ENCODE data around the gene OR6Q1.

DNA sequence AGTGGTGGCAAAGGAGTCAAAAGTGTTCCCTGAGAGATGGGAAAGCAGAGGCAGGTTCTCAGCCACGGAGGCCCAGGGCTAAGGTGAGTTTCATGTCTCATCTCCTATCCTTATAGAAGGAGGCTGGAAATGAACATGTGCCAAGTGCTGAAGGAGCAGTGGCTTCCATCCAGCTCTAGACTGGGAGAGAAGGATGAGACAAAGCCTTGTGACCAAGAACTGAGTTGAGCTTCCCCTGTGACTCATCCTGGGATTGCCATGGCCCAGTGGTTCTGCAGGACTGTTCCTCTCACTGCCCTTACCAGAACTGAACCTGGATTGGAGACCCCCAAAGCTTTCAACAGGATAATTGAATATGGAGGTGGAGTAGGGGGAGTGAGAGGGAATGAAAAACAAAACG, 23.8 kb upstream of the OR6Q1 start:
- TF ChIP-seq, protein P1, sequence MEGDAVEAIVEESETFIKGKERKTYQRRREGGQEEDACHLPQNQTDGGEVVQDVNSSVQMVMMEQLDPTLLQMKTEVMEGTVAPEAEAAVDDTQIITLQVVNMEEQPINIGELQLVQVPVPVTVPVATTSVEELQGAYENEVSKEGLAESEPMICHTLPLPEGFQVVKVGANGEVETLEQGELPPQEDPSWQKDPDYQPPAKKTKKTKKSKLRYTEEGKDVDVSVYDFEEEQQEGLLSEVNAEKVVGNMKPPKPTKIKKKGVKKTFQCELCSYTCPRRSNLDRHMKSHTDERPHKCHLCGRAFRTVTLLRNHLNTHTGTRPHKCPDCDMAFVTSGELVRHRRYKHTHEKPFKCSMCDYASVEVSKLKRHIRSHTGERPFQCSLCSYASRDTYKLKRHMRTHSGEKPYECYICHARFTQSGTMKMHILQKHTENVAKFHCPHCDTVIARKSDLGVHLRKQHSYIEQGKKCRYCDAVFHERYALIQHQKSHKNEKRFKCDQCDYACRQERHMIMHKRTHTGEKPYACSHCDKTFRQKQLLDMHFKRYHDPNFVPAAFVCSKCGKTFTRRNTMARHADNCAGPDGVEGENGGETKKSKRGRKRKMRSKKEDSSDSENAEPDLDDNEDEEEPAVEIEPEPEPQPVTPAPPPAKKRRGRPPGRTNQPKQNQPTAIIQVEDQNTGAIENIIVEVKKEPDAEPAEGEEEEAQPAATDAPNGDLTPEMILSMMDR (IDR thresholded peaks at IDR 0.05): no peak
- TF ChIP-seq EZH2phosphoT487 (IDR thresholded peaks at IDR 0.05): no peak
- no peak for TF ChIP-seq EZH2 (IDR thresholded peaks at IDR 0.05)

All from neural progenitor cell (in vitro differentiated cells).